Measurements from ENCODE around the gene TPSD1.

DNA sequence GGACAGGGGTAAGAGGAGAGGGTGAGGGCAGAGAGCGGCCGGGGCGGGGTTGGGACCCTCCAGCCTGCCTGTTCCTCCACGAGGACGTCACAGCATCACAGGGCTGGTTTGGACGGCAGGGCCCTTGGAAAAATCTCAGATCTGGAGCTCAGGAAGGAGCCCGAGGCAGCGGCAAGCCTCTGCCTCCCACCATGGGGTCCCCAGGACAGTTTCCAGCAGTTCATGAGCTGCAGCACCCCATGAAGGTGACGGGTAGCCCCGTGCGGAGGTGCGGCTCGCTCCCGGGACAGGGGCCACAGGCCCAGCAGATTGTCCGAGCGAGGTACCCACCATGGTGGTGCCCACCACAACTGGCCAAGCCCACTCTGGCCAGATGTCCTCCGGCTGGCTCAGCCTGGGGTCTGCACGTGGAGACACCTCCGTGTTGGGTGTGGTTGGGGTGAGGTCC is 21.3 kb downstream of the TPSD1 start:
- TF ChIP-seq CTCF (IDR thresholded peaks at IDR 0.05 in 2 of 3, conservative IDR thresholded peaks at IDR 0.05 in 1 of 3; ENCODE audit: insufficient read depth in 2 of 3, low read depth in 1 of 3, low read length in 3 of 3): no peak
- no peak for TF ChIP-seq ZNF121 (CRISPR knock-in tag; conservative IDR thresholded peaks at IDR 0.05)
- TF ChIP-seq ZNF165 (CRISPR knock-in tag; IDR thresholded peaks at IDR 0.05; ENCODE audit: borderline replicate concordance): no peak
